GF-D8 (cell line): ENCODE measurements around the gene SLC27A4.

Source experiments
- DNase-seq: peaks from one replicate; lab custom pipeline; 2025; lab: John Stamatoyannopoulos, UW

Gene SLC27A4

DNA sequence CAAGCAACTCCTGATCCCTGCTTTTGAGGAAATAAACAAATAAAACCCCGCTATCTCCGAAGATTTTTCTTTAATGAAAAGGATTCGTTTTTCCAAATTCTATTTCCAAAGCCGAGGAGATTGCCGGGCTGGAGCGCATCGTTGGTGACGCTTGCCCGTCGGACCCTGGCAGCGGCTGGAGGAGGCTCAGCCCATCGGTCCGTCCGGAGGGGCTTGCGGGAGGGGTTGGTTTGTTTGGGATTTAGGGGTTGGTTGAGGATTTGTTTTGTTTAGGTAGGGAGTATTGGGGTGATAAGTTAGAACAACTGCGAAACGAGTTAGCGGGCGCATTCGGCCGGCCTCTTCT is 51.6 kb downstream of the SLC27A4 start:
- DNase-seq = no peak

- no peak for DNase-seq
These were observed 52.2 kb downstream of the SLC27A4 start for GRCh38 chr9:128392302-128393144.

- DNase-seq = no peak
These were observed 52.9 kb downstream of the SLC27A4 start for GRCh38 chr9:128393145-128393775.

DNA sequence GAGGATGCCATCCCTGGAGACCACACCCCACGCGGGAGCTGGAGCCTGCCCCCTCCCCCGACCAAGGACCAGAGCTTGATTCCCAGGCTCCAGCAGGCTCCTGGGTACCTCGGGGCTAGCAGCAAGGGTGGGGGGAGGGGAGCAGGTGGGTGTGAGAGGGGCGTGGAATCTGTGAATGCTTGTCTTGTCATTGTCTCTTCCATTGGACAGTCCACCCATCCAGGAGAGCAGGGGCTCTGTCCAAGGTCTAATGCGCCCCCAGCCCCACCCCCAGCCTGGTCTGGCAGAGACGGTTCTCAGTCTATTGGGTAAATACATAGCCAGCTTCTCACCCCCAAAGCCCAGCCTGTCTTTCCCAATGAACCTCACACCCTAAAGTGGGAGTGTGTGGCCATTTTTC is 53.6 kb downstream of the SLC27A4 start:
- DNase-seq = no peak

GRCh38 chr9:128394379-128395168 is 54.2 kb downstream of the SLC27A4 start:
- DNase-seq = no peak

DNA sequence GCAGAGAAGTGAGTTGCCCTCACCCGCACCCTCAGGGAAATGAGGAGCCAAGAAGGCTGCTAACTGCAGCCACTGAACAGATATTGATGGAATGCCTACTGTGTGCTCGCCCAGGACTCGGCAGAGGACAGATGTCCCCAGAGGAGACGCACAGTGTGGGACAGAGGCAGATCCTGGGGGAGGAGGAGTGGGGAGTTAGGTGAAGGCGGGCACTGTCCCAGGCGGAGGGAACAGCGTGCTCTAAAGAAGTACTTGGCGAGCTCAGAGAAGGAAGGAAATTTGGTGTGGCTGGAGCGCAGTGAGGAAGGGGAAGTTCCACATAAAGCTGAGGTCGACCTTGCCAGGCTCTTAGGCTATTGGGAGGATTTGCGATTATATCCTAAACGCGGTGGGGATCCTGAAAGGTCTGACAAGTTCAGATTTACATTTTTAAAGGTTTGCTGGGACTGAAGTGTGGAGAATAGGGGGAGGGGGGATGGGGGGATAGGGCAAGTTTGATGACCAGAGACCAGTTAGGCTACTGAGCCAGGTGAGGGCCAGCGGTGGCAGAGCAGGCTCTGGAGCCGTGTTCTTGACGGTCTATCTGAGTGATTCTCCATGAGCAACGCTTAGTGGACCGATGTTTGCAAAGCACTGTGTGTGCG is 56.8 kb downstream of the SLC27A4 start:
- DNase-seq = peak; percentile 30

DNA sequence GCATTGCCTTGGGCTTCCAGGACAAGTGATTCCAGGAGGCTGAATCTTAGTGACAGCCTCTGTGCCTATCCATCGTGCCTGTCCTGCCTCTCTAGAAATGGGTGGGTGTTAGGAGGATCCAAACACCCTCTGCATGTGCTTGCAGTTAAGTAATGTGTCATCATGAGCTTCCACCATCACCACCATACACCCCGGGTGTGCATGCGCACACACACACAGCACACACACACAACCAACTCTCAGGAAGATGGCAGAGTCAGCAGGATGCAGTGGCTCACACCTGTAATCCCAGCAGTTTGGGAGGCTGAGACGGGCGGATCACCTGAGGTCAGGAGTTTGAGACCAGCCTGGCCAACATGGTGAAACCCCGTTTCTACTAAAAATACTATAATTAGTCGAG is 57.5 kb downstream of the SLC27A4 start:
- DNase-seq = no peak

DNA sequence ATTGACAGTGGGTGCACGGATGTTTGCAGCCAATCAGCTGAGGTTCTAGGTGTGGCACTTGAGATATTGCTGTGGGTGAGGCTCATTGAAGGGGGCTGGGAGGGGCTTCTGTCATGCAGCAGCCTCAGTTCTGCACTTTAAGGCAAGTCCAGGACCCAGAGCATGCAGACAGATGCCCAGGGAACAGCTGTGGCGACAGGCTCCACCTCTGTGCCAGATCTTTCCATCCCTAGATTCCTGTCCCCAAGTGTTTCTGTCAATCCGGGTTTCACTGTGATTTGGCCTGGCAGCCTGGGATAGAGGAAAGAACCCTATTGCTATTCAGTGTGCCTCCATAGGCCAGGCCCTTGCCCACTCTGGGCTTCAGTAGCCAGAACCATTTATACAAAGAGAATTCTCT is 59.5 kb downstream of the SLC27A4 start:
- DNase-seq = no peak

GRCh38 chr9:128404560-128404959 is 64.2 kb downstream of the SLC27A4 start:
- DNase-seq = no peak

GRCh38 chr9:128405077-128405779 is 64.9 kb downstream of the SLC27A4 start:
- DNase-seq = no peak

- no peak for DNase-seq
These were observed 65.4 kb downstream of the SLC27A4 start for GRCh38 chr9:128405780-128406171.

GRCh38 chr9:128406848-128407391 is 66.6 kb downstream of the SLC27A4 start:
- no peak for DNase-seq

GRCh38 chr9:128408963-128409431 is 68.7 kb downstream of the SLC27A4 start:
- DNase-seq = no peak

DNA sequence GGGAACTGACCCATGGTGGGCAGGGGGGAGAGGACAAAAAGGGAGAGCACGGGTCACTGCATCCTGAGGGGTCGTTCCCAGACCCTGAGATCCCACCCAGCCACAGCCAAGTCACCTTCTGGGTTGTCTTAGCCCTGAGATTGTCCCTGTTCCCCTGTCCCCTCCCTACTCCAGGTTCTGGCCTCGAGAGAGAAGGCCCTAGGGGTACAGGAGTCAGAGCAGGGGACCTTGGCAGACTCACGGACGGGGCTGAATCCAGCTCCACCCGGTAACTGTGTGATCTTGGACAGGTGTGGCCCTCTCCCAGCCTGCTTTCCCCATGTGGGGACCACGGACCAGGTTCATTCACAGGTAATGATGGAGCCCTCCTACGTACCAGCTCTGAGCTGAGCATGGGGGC is 69.1 kb downstream of the SLC27A4 start:
- no peak for DNase-seq

- DNase-seq = no peak
These were observed 69.7 kb downstream of the SLC27A4 start for GRCh38 chr9:128409978-128410377.
